Measurements from ENCODE around the gene GRIFIN.
"Not testable (repeated sequence)": the region's sequence is repeated elsewhere in the genome, so short reads cannot be mapped to it uniquely, and the experiment has no call there.

Gene GRIFIN

DNA sequence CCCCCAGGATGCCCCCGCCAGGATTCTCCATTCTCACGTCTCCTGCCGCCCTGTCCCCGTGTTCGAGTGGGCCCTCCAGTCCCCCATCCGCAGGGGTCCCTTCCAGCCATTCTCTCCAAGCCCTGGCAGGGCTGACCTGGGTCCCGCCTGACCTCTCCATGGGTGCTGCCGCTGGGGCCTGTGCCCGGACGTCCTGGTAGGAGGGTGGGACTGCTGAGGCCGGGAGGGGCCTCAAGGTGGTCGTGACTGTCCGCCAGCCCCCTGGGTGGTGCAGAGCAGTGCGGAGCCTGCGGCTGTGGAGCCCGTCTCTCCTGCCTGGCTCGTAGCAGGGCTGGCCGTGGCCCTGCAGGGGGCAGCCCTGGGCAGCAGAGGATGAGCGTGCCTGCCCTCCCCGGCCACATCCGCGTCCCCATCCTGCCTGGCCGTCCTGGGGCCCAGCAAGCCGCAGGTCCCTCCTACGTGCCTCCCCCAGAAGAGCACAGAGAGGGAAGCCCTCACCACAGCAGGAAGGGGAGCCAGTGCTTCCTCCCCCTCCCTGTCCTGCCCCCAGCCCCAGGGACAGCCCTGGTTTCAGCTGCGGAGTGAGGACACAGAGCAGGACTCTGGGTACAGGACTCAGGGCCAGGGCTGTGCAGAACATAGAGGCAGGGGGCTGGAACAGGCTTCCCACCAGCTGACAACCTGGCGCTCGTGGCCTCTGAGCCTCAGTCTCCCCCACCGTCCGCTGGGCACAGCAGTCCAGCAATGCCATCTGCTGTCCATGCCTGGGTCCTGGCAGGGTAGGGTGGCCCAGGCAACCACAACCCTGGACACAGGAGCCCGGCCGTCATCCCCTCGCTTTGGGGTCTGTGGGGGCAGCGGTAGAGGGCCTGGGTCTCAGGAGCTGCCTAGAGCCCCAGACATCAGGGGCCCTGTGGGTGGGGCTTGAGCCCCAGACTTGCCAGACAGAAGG, 1.5 kb upstream of the GRIFIN start:
- DNase-seq, result peak in 1 of 2 experiments; percentile 19

DNA sequence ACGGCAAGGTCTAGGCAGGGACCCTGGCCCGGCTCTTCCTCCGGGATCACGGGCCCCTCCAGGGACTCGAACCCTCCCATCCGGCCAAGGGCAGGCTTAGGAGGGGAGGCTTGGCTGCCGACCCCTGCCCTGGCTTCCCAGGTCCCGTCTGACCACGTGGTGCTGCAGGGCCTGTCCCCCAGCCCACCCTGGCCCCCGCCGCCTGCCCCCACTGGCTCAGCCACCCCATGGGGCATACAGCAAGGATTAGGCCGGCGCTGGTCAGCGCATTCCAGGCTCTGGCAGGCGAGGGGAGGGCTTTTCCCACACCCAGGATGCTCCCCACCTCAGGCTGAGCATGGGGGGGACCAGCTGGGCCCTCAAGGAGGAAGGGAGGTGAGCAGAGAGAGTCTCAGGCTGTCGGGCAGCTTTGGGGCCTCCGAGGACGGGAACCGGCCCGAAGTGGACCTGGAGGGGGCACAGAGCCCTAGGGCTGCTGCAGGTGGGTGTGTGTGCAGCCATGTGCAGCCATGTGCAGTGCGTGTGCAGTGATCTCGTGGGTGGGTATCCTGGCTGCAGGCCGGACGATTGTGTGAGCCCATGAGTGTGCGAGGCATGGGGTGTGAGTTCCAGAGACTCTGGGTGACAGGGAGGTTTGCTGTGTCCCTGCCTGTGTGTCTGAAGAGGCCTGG, 713 bp upstream of the GRIFIN start:
- no peak for DNase-seq

DNA sequence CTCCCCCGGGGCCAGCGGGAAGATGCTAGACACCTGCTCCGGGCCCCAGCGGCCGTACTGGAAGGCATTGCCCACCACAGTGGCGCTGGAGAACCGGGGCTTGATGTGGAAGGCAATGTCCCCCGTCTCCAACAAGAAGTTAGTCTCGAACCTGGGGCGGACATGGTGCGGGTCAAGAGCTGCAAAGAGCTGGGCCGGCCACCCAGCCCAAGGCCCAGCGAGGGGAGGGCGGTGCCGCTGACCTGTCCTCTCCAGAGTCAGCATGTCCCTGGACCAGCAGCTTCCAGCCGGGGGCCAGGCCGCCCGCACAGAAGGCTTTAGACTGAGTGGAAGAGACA, 551 bp downstream of the GRIFIN start:
- no peak for DNase-seq

DNA sequence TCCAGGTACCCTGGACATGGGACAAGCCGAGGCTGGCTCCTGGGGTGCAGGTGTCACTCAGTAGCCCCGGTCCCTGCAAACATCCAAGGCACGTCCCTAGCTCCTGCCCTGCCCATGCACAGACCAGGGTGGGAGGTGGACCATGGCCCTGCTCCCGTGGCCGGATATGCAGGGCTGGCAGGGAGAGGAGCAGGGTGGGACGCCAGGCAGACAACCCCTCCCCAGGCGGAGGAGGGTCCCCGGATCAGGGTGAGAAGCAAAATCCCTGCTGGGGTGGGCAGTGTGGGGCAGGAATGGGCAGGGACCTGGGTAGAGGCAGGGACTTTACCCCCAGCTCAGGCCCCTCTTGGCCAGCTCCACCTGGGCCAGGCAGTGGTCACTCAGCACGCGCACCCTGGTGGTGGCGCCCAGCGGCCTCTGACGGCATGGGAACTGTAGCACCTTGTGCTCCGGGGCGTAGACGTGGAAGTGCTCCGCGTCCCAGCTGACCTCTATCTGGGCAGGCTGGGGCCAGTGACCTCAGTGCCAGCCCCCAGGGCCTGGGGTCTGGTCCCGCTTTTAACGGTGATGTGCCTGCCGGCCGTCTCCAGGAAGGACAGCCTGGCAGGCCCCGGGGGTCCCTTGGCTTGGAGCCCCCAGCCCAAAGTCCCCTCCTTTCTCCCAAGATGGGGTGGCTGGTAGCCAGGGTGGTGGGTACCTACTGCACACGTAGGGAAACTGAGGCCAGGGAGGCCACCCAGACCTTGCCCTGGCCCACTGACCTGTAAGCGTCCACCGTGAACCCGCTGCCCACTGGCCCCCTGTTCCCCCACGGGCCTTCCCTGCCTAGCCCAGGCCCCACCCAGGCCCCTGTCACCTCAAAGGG, 1.2 kb downstream of the GRIFIN start:
- no peak for DNase-seq

DNA sequence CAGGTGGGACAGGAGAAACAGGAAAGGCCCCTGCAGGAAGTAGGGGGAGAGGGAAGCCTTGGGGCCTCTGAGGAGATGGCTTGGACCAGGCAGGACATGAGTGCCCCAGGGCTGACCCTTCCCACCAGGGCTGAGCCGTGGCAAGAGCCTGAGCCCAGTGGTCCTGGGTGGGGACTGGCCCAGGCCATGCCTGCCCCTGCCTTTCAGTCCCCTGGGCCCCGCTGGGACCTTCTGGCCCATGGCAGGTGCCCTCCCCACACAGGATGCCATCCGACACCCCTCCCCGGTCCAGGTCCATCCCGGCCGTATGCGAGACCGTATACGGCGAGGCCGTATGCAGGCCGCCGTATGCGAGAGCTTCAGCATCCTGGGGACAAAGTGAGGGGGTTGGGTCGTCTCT, 2.0 kb downstream of the GRIFIN start:
- DNase-seq, result no peak

DNA sequence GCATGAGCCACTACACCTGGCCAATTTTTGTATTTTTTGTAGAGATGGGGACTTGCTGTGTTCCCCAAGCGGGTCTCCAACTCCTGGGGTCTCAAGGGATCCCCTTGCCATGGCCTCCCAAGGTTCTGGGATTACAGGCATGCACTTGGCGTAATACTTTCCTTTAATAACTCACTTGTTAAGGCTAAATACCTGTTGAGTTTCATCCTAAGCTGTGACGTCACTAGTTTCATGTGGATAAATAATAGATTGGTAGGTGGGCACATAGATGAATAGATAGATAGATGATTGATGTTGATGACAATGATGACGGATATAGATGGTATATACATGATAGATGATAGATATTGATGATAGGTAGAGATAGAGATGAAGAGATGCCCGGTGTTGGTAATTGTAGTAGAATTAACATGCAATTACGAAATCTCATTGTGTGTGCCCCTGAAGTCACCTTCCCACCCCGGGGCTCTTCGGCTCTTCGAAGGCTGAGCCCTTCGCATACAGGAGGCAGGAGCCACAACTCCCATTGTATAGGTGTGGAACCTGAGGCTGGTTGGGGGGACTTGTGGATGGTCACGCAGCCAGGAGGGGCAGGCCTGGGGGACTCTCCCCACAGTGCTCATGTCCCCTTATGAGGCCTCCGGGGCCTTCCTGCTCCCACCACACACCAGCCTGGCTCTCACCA, 2.6 kb downstream of the GRIFIN start:
- no peak for DNase-seq

DNA sequence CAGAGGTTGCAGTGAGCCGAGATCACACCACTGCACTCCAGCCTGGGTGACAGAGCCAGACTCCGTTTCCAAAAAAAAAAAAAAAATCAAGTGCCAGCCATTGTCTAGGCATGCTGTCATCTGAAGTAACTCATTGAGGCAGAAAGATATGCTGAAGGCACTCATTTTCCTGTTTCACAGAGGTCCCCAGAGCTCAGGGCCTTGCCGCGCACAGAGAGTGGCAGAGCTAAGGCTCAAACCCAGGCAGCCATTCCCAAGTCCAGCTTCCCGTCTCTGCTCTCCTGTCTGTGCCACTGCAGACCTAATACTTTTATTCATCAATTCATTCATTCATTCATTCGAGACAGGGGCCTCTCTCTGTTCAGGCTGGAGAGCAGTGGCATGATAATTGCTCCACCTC, 3.5 kb downstream of the GRIFIN start:
- DNase-seq, result no peak

DNA sequence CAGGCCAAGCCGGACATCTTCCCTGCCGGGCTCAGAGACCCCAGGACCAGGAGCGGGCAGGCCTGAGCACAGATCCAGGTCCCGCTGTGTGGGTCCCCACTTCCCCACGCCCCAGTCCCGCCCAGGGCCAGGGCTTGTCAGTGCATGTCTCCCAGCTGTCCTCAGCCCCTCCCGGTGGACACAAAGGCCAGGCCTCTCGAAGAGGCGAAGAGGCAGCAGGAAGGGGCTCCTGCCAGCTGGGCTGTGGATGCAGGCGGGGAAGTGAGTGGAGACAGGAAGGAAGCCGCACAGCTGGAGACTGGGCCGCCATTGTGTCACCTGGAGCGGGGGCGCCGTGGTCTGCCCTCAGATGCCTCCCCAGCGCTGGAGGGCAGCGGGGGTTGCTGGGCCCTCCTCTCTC, 4.8 kb downstream of the GRIFIN start:
- DNase-seq, result peak; percentile 24 to 71

DNA sequence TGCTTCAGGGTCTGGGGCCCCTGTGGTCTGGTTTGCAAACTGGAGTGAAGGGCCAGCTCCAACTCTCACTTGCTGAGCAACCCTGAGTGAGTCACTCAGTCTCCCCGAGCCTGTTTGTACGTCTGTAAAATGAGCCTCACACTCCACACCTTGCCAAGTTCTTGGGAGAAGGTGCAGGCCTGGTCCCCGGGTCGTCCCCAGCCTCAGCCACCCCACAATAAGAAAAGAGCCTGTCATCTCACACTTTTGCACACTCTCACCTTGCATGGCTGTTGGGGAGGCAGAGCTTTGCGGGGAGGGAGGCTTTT, 5.2 kb downstream of the GRIFIN start:
- no peak for DNase-seq

DNA sequence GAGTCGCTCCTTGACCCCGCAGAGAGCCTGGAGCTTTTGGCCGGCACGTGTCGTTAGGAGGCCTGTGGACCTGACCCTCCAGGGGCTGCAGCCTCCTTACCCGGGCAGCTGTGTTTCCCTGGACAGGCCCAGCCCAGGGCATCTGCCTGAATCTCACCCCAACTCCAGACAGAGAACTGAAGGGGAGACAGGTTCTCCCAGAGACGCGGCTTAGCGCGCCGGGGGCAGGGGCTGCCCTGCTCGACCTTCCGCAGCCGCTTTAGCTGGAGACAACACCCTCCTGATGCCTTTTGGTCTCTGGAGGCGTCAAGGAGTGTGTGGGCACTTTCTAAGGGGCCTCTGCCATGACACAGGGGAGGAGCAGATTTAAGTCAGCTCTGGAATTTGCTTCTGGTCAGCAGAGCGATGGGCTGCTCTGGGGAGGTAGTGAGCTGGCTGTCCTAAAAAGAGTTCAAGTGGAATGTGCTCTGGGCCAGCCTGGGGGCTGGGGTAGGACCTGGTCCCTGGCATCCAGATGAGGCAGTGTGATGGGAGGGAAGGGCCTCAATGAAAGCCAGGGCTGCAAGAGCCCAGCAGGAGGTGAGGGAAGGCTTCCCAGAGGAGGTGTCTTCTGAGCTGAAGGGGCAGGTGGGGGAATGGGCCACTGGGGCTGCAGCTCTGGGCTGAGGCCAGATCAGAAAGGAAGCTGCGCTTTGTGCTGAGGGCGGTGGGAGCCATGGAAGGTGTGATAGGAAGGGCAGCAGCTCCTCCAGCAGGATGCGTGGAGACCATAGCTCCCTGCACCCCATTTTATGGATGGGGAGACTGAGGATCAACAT, 5.8 kb downstream of the GRIFIN start:
- no peak for DNase-seq

DNA sequence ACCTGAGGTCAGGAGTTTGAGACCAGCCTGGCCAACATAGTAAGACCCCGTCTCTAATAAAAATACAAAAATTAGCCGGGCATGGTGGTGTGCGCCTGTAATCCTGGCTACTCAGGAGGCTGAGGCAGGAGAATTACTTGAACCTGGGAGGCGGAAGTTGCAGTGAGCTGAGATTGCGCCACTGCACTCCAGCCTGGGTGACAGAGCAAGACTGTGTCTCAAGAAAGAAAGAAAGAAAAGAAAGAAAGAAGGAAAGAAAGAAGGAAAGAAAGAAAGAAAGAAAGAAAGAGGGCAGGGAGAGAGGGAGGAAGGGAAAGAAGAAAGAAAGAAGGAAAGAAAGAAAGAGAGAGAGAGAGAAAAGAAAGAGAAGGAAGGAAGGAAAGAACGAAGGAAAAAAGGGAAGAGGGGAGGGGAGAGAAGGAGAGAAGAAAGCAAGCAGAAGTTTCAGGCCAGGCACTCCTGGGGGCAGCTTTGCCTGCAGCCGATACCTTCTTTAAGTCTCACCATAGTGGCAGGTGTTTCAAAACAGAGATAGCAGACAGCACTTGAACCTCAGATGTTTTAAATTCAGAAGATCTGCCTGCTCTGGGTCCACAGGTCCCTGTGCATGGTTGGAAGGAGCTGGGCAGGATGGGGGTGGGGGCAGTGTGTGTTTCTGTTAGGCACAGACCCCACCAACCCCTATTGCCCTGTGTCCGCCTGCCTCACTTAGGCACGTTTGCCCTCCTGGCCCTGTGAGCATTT, 6.6 kb downstream of the GRIFIN start:
- DNase-seq, result not testable (repeated sequence)

DNA sequence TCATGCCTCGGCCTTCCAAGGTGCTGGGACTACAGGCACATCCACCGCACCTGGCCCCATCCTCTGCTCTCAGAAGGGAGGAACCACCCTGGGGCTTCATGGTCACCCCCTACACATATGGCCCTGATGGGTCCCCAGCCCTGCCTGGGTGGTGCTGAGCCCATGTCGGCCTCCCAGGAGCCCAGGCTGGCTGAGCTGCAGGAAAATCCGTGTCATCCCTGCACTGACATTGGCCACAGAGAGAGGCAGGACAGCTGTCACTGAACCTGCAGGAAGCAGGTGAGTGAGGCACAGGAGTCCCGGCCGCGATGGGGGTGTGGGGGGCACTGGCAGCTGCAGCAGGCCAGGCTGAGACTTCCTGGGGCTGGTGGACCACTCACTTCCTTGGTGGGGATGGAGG, 8.0 kb downstream of the GRIFIN start:
- DNase-seq, result no peak

DNA sequence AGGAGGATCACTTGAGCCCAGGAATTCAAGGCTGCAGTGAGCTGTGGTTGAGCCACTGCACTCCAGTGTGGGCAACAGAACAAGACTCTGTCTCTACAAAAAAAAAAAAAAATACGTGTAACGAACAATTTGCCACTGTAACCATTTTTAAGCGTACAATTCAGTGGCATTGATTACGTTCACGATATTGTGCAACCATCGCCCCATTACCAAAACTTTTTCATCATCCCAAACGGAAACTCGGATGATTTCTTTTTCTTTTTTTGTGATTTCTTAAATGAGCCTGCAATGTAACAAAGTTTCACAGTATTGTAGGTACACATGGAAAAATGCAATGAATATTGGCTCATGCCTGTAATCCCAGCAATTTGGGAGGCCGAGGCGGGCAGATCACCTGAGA, 9.5 kb downstream of the GRIFIN start:
- no peak for DNase-seq

DNA sequence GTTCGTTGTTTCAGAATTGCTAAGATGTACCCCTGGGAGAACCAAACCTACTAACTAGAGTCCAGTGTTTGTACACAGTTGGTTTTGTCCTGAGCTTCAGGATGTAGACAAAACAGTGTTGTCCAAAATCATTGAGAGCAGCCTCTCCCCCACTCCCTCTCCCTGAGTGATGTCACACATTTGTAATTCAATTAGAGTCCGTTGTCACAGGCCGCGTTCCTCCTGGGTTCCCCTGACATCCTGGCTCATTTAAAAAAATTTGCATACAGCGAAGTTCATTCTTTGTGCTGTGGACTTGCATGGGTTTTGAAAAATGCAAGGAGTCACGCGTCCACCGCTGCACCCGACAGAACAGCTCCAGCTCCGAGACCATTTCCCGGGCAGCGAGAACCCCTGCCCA, 10.3 kb downstream of the GRIFIN start:
- DNase-seq, result peak; percentile 11 to 37

DNA sequence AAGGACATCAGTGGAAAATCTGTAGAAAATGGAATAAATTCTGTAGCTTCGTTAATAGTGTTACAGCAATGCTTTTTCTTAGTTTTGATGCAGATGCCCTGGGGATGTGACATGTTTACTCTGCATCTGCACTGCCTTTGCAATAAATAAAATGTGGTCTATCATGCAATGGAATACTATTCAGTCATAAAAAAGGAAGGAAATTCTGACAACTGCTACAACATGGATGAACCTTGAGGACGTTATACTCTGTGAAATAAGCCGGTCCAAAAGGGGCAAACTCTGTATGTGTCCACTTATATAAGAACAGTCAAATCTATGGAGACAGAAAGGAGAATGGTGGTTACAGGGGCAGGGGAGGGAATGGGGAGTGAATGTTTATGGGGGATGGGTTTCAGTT, 13.5 kb downstream of the GRIFIN start:
- no peak for DNase-seq

DNA sequence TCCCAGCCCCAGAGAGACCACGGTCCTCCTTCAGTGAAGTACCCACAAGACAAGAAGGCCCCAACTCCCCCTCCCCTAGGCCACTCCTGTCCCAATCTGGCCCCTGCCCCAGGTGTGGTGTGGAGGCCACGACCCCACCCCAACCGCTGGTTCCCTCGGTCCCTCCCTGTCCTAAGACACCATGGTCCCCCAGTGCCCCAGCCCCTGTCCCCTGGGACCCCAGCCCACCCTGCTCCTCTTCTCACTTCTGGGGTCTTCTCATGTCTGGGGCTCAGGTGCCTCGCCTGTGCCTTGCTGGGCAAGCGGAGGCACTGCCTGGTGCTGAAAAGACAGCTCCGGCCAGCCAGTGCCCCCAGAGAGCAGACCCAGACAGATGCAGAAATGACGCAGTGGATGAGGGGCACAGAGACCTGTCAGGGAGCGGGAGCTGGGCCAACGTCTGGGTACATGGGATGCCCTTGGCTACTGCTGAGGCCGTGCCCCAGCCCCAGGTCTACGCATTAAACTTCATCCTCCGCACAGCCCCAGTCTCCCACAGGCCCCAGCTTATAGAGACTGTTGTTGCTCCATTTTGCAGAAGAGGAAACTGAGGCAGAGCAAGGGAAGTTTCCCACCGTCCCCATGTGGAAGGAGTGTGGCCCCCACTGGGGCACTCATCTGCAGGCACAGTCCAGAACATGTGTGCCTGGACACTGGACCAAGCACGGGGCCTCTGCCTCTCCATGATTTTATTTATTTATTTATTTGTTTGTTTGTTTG, 14.8 kb downstream of the GRIFIN start:
- no peak for DNase-seq

DNA sequence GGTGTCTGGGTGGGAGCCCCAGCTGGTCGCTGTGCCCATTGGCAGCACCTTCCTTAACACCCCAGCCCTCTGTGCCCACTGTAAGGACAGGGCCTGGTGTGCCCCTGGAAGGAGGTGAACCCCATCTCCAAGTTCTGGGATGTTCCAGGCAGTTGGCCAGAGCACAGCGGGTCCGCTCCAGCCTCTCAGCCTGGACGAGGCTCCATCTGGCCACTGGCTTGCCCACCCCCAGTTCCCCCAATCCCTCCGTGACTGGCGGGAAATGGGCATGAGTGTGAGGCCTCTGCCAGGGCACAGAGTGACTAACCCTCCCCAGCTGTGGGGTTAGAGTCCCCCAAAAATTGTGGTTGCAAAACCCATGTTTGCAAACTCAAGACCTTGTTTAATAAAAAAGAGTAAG, 15.6 kb downstream of the GRIFIN start:
- no peak for DNase-seq

DNA sequence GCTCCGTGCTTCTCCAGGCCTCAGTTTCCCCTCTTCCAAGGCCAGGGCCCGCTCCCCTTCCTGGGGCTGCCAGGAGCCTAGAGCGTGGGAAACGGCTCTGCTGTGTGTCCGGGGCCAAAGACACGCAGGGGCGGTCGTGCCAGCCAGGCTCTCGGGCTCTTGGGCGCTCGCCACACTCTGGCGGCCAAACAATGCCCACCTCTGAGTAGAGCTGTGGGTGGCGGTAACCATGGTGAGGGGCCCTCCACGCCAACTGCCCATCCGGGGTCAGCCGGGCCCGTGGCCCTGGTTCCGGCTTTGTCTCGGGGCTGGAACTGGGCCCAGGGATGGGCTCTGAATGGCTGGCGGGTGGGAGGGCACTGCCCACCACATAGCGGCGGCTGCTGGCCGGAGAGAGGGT, 16.0 kb downstream of the GRIFIN start:
- no peak for DNase-seq

DNA sequence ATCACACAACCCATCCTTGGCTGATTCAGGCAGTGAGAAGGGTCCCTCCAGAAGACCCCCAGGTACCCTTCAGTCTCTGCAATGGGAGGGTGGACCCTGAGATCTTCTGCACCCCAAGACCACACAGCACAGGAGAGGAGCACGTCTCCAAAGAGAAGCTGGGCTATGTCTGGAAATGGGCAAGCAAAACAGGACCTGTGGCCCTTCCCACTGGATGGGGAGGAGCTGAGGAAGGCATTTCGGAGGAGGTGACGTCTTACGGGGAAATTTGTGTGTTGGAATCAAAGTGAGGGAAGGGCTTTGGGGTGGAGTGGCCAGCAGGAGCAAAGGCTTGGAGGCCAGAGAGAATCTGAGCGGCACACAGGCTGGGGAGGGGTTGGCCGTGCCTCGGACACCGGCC, 16.5 kb downstream of the GRIFIN start:
- DNase-seq, result no peak

DNA sequence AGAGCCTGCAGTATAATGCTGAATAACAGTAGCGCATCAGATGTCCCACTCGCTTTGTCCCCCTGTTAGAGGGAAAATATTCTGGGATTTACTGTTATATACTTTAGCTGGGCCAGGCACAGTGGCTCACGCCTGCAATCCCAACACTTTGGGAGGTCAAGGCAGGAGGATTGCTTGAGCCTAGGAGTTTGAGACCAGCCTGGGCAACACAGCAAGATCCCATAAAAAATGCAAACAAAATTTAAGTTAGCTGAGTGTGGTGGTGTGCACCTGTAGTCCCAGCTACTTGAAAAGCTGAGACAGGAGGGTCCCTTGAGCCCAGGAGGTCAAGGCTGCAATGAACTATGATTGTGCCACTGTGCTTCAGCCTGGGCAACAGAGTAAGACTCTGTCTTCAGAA, 22.3 kb downstream of the GRIFIN start:
- not testable (repeated sequence) for DNase-seq
